Fibroblast of villous mesenchyme (primary cell): Measurements from ENCODE around the gene OR4D1. TPM values are rescaled to one million over a fixed set of nuclear protein-coding genes. Genes with fewer than 3 reads are reported as not detected.

Experiments used
- DNase-seq: peaks from one replicate; pipeline ENCODE4 v3.0.0-alpha.2; 2010; ENCODE audit warnings: low read depth
- H3K4me3 ChIP-seq: 2 replicates; pipeline ENCODE4 v1.5.1; 2011; ENCODE audit warnings: low read depth, mild to moderate bottlenecking, low read length
- CTCF ChIP-seq: IDR thresholded peaks from 2 replicates; pipeline ENCODE4 v1.5.1; 2012; ENCODE audit warnings: low read depth, mild to moderate bottlenecking, low read length; ENCODE audit not compliant: insufficient read depth
- total RNA-seq: library from RNA; depleted of rRNA; stranded (reverse); fragments of >200 nt; gene quantifications from 2 replicates; pipeline ENCODE4 v1.2.3, GENCODE V29; 2012

The OR4D1 gene
- total RNA-seq, 1 donor: not detected

DNA sequence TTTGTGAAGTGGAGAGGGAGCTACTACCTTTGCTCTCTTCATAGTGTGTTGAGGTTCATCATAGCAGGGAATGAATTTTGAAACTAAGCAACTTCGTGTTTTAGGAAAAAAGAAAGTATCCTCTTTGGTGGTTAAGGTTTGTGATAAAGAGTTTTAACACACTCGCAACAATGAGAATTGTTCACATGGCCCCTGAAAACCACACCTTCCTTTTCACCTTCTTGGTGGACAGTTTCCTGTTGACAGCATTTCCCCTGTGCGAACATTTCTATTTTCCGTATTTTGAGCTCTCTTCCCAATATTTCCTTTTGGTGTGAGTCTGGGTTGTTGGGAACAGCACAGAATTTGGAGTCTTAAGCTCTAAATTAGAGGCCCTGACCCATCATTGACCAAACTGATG lies 22.4 kb downstream of the OR4D1 start:
- DNase-seq: no peak
- TF ChIP-seq CTCF: no peak
- H3K4me3 ChIP-seq: no peak overlapping the region

GRCh38 chr17:58172369-58173071 lies 24.3 kb downstream of the OR4D1 start:
- H3K4me3 ChIP-seq: no peak overlapping the region
- TF ChIP-seq CTCF: peak; percentile 48
- DNase-seq: peak; percentile 17

DNA sequence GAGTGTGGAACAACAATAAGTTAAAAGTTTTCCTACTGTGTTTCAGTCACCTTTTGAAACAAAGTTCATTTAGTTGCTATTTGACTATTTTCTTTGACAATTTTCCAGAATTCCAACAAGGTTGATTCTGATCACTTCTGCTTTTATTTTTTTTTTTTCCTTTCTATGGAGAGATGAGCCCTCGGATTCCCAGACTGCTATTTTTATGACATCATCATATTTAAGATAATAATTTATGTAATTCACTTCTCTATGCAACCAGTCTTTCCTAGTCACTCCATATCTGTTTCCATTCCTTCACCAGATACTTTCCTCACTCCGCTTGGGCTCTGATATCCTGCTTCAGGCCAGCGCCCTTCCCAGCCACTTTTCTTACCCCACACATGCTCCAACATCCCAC lies 26.7 kb downstream of the OR4D1 start:
- no peak for TF ChIP-seq CTCF
- no peak overlapping the region for H3K4me3 ChIP-seq
- no peak for DNase-seq

GRCh38 chr17:58176200-58176599 lies 28.0 kb downstream of the OR4D1 start:
- H3K4me3 ChIP-seq: no peak overlapping the region
- DNase-seq: peak; percentile 12
- TF ChIP-seq CTCF: no peak

DNA sequence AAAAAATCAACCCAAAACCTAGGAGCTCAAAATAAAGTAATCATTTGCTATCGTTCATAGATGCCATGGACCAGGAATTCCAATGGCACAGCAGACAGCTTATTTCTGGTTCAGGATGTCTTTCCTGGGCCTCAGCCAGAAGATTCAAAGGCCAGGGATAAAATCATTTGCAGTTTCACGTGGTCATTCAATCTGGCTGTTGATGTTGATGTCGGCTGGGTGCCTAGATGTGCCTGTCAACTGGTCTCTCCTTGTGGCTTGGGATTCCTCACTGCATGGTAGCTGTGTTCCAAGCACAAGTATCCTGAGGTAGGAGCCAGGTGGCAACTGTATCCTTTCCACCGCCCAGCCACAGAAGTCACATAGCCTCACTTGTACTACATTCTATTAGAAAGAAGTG lies 33.6 kb downstream of the OR4D1 start:
- no peak for TF ChIP-seq CTCF
- H3K4me3 ChIP-seq: no peak overlapping the region
- DNase-seq: no peak

DNA sequence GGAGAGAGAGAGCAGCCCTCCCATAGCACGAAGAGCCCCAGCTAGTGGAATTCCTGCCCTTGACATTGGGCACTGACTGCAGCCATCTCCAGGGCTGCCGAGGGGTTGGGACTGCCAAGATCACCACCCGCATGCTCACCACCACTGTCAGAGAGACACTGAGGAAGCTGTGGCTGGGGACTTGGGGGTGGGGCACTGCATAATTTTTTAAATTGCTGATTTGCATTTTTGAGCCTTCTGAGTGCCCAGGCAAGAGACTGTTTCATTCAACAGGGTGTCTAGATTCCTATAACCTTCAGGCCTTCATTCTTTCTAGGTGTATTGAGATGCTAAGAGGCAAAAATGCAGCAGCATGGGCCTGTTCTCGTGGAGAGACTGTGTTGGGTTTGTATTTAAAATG lies 35.3 kb downstream of the OR4D1 start:
- no peak overlapping the region for H3K4me3 ChIP-seq
- TF ChIP-seq CTCF: no peak
- no peak for DNase-seq
